LNCaP clone FGC (cell line): ENCODE measurements around the gene NPAS3.

Experiments
- DNase-seq: peaks from one replicate; pipeline ENCODE4 v3.0.0-alpha.2; 2011; ENCODE audit warnings: low read depth
- H3K4me3 ChIP-seq: 2 replicates; pipeline ENCODE4 v1.5.1; 2011; ENCODE audit warnings: mild to moderate bottlenecking, low read depth, low read length, control low read depth
- TF ChIP-seq, protein P1 (sequence below): IDR thresholded peaks from 2 replicates; pipeline ENCODE4 v1.5.1; 2012; ENCODE audit warnings: mild to moderate bottlenecking; ENCODE audit not compliant: control insufficient read depth, insufficient read depth; ENCODE audit errors: extremely low read depth

The NPAS3 gene

DNA sequence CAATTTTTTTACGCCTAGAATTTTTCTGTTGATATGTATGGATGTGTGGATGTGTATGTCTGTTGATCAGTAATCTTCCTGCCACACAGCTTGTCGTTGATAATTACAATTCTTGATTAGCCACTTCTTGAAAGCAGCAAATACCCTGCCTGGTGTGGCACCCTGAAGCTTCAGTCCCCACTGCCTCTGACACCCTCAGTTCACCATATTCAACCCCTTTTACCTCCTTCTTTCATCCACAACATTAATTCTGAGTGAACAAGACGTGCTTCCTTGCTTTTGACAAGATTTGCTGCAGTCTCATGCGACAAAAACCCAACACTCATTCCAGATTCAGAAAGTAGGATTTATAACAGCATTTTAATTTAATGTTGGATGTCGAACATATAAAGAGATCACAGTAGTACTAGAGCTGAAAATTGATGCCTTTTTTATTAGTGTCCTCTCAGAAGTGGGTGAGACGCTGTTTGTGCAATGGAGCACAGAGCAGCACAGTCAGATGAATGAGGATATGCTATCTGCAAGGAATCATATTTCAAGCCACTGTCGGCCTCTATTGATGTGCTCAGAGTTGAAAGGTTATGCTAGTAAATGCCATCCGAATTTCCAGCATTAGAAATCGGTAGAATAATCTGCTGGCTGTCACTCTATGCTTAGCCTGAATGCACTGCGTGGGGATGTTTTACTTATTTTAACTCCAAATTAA, 628.5 kb downstream of the NPAS3 start:
- no peak for DNase-seq
- TF ChIP-seq, protein P1, sequence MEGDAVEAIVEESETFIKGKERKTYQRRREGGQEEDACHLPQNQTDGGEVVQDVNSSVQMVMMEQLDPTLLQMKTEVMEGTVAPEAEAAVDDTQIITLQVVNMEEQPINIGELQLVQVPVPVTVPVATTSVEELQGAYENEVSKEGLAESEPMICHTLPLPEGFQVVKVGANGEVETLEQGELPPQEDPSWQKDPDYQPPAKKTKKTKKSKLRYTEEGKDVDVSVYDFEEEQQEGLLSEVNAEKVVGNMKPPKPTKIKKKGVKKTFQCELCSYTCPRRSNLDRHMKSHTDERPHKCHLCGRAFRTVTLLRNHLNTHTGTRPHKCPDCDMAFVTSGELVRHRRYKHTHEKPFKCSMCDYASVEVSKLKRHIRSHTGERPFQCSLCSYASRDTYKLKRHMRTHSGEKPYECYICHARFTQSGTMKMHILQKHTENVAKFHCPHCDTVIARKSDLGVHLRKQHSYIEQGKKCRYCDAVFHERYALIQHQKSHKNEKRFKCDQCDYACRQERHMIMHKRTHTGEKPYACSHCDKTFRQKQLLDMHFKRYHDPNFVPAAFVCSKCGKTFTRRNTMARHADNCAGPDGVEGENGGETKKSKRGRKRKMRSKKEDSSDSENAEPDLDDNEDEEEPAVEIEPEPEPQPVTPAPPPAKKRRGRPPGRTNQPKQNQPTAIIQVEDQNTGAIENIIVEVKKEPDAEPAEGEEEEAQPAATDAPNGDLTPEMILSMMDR: no peak
- H3K4me3 ChIP-seq: no peak overlapping the region

DNA sequence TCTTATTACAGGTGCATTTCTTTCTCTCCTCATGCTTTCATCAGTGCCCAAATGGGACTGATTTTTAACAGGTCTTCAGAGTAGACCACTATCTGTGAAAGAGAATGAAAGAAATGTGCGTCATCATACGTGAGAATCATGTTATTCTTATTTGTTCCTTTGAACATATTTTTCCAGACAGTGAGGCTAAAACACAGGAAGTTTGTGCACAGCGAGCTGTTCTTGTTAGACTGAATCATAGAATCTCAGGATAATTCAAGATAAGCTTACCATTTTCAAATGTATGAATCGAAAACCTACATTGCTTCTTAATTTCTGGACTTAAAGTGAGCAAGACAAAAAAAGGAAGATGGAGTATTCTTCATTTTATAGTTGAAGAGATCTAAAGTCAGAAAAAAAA, 629.1 kb downstream of the NPAS3 start:
- TF ChIP-seq, protein P1: no peak
- no peak overlapping the region for H3K4me3 ChIP-seq
- DNase-seq: no peak

DNA sequence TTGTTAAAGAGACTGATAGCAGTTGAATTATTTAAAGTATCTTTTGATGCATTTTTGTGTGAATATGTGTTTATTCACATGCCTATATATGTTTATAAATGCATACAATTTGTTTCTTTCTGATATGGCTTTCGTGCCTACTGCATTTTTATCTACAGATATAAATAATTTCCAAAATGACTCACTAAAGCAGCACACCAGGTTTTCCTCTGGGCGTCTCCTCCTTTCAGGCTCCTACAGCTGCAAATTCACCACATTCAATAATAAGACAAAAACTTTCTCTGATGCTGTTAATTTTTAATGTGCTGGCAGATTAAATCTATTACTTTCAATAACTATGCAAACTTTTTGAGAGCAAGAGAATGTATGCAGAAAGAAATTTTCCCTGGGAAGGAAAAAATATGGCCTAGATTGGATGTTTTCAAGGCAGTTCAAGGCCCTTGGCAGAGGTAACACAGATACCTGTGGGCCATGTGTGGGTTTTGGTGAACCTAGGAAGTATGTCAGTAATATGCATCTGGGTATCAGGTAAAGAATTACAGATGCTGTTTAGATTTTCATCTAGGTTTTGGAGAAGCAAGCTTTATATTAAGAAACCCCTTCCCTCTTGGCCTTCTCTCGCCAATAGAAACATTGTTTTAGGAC, 630.4 kb downstream of the NPAS3 start:
- H3K4me3 ChIP-seq: no peak overlapping the region
- TF ChIP-seq, protein P1: no peak
- no peak for DNase-seq

DNA sequence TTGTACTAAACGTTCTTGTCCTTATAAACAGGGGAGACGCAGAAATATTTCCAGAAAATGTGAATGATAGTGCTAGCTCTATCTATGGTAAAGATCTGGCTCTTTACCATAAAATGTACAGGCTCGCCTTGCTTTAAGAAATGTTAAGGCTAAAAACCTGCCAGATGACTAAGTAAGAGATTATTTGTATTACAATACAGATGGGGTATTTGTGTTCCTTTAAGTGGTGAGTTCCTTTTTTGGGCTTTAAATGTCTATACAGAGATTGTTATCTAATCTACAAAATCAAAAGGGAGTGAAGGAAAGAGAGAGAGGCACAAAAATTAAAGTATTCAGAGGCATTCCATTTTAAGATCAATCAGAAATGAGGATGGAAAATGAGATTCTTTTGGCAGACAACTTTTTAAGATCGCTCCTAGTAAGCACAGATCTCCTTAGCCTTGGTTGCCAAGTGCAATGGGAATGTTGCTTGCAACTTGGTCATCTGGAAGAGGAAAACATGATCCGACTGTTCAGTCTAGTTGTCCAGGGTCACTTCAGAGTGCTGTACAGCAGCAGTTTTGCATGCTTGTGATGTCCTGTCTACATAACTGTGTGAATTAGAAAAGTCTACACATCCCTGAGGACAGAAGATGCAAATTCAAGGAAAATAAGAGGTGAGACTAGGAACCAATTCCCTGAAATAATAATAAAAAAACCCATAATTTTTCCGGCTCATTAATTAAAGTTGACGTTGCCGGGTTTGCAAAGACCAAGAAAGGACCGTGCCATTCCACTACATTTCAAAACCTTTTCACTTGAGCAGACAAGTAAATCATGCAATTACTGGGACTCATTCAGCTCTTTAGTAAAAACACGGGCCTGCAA, 631.4 kb downstream of the NPAS3 start:
- TF ChIP-seq, protein P1: no peak
- no peak for DNase-seq
- no peak overlapping the region for H3K4me3 ChIP-seq

DNA sequence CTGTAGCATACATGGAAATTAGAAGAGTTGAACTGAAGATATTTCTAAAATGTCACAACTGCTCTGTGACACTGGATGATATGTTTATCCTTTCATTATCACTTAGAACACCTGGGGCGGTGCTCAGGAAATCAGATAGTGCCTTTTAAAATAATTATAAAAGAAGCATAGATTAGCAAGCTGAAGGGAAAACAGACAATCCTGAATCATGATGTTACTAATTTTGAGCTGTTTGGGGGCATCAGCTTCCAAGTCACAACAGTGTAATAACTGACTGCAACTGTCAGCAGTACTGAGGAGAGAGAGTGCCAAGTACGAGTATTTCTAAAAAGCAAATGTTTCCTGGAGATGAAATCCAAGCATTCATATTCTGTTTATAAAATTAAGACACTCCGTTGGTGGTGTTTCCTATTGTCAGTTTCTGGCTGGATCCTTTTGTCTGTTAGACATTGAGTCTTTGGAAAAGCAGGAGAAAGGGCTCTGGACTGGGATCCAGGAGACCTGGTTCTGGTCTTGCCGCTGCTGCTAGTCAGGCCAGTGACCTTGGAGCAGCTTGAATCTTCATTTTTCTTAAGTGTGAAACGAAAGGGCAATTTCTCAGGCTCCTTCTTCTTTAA, 632.1 kb downstream of the NPAS3 start:
- TF ChIP-seq, protein P1: no peak

DNA sequence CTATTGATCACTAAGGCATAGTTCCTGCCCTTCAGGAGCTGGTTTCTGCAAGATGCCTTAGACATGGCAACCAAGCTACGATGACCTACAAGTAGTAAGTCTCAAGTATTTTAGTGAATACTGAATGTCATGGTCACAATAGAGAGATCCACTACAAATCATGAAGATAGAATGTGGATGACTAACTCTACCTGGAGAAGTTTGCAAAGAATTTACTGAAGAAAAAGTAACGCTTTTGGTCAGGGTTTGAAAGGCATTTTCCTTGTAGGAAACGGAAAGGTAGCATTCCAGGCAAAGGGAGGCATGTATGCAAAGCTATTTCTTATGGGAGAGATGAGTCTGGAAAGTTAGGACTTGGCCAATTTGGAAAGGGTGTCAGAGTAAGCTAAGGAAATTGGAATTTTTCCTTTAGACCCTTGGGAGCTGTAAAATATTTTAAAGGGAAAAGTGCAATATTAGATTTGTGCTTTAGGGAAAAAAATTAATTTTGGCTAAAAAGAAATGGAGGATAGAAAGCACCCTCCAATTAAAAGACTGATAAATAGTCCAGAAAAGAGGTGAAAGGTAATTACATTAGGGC, 634.7 kb downstream of the NPAS3 start:
- no peak overlapping the region for H3K4me3 ChIP-seq
- no peak for DNase-seq
- TF ChIP-seq, protein P1: no peak

More for the DNA sequence above, 632.1 kb downstream of the NPAS3 start:
- DNase-seq: no peak
- H3K4me3 ChIP-seq: no peak overlapping the region
